ENCODE data around the gene DNAH8. TPM values are rescaled to one million over a fixed set of nuclear protein-coding genes. Genes with fewer than 3 reads are reported as not detected.

The DNAH8 gene
- total RNA-seq, 1 experiment from 2014 or later: not detected

GRCh38 chr6:38720295-38720694 lies 5.2 kb downstream of the DNAH8 start:
- intact Hi-C loops (cut with micrococcal nuclease; ENCODE audit: unreplicated experiment): no loop called here
- BruUV-seq (replicated peaks): no TSS peak

DNA sequence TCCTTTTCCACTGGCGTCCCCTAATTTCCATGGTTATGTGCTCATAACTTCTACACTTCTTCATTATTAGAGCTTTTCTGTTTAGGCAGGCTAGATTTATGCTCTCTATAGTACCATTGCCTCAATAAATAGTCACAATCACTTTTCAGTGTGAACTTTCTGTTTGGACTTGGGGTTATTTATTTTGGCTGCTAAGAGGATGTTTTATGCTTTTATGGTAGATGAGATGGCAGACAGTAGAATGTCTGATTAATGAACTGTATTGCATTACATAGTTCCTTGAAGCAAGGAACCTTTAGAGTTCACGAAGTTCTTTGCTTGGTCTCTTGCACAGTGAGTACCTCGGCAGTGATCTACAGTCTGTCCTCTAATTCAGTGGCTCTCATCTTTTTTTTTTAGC lies 6.9 kb downstream of the DNAH8 start:
- BruUV-seq (replicated peaks): no TSS peak
- H3K4me1 ChIP-seq (ENCODE audit: control insufficient read depth, insufficient read depth, low read length): no peaks in the 10 kb centered on the region
- intact Hi-C loops (cut with micrococcal nuclease; ENCODE audit: unreplicated experiment): no loop called here
- ATAC-seq (no peak), DNase-seq (ENCODE audit: low read depth, low spot score) (no peak)
- POLR2A ChIA-PET: no interaction called here
- no peak overlapping the region for H3K27ac ChIP-seq (ENCODE audit: low read length)
- no peaks in the 10 kb centered on the region for H3K9me3 ChIP-seq (ENCODE audit: control insufficient read depth, insufficient read depth, low read depth, low read length)
- in situ Hi-C loops (cut with HindIII; ENCODE audit: low pct_unique_long_range_greater_than_20kb, low sequenced_read_pairs): no loop called here
- CTCF ChIA-PET: no interaction called here
- H3K4me3 ChIP-seq (ENCODE audit: low read depth in 2 of 2, low read length in 2 of 2): no peak overlapping the region
- peaks cover 5% of the 10 kb centered on the region; the same call in 1 of the 2 replicates for H3K27me3 ChIP-seq (ENCODE audit: control insufficient read depth, insufficient read depth, low read length)
- H3K36me3 ChIP-seq (ENCODE audit: control insufficient read depth, insufficient read depth, low read length): no peaks in the 10 kb centered on the region
- TF ChIP-seq CTCF (IDR thresholded peaks at IDR 0.05) (no peak), TCF7L2 (IDR thresholded peaks at IDR 0.05; ENCODE audit: low read depth, low read length) (no peak), POLR2AphosphoS5 (IDR thresholded peaks at IDR 0.05; ENCODE audit: low read depth, low read length) (no peak), SIN3A (IDR thresholded peaks at IDR 0.05; ENCODE audit: borderline replicate concordance, insufficient read depth, low read depth, low read length) (no peak)
- TF ChIP-seq, protein P1, sequence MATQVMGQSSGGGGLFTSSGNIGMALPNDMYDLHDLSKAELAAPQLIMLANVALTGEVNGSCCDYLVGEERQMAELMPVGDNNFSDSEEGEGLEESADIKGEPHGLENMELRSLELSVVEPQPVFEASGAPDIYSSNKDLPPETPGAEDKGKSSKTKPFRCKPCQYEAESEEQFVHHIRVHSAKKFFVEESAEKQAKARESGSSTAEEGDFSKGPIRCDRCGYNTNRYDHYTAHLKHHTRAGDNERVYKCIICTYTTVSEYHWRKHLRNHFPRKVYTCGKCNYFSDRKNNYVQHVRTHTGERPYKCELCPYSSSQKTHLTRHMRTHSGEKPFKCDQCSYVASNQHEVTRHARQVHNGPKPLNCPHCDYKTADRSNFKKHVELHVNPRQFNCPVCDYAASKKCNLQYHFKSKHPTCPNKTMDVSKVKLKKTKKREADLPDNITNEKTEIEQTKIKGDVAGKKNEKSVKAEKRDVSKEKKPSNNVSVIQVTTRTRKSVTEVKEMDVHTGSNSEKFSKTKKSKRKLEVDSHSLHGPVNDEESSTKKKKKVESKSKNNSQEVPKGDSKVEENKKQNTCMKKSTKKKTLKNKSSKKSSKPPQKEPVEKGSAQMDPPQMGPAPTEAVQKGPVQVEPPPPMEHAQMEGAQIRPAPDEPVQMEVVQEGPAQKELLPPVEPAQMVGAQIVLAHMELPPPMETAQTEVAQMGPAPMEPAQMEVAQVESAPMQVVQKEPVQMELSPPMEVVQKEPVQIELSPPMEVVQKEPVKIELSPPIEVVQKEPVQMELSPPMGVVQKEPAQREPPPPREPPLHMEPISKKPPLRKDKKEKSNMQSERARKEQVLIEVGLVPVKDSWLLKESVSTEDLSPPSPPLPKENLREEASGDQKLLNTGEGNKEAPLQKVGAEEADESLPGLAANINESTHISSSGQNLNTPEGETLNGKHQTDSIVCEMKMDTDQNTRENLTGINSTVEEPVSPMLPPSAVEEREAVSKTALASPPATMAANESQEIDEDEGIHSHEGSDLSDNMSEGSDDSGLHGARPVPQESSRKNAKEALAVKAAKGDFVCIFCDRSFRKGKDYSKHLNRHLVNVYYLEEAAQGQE (IDR thresholded peaks at IDR 0.05; ENCODE audit: insufficient read depth in 1 of 2, low read depth in 2 of 2, low read length in 1 of 2): no peak

More at GRCh38 chr6:38720295-38720694, 5.2 kb downstream of the DNAH8 start:
- H3K4me1 ChIP-seq (ENCODE audit: control insufficient read depth, insufficient read depth, low read length): no peaks in the 10 kb centered on the region
- H3K9me3 ChIP-seq (ENCODE audit: control insufficient read depth, insufficient read depth, low read depth, low read length): no peaks in the 10 kb centered on the region
- ATAC-seq: no peak
- CTCF ChIA-PET: no interaction called here
- no peak overlapping the region for H3K27ac ChIP-seq (ENCODE audit: low read length)
- no peak overlapping the region for H3K4me3 ChIP-seq (ENCODE audit: low read depth in 2 of 2, low read length in 2 of 2)
- H3K36me3 ChIP-seq (ENCODE audit: control insufficient read depth, insufficient read depth, low read length): no peaks in the 10 kb centered on the region
- peaks cover 7% of the 10 kb centered on the region; the same call in 1 of the 2 replicates for H3K27me3 ChIP-seq (ENCODE audit: control insufficient read depth, insufficient read depth, low read length)
- in situ Hi-C loops (cut with HindIII; ENCODE audit: low pct_unique_long_range_greater_than_20kb, low sequenced_read_pairs): no loop called here
- TF ChIP-seq CTCF (IDR thresholded peaks at IDR 0.05) (peak; percentile 45; the same call in 1 of the 2 replicates), SIN3A (IDR thresholded peaks at IDR 0.05; ENCODE audit: borderline replicate concordance, insufficient read depth, low read depth, low read length) (no peak)
- DNase-seq (ENCODE audit: low read depth, low spot score): no peak
- POLR2A ChIA-PET: interaction anchor here (0.6 kb wide), 1 partner anchor 53 kb away, joined by 6 read pairs; no protein-coding TSS in a partner anchor

All from Panc1 (cell line).